K562 (cell line): Measurements from ENCODE around the gene DUSP23. TPM values are rescaled to one million over a fixed set of nuclear protein-coding genes. Genes with fewer than 3 reads are reported as not detected.

Experiments
- ARID3A ChIP-seq: IDR thresholded peaks from 2 replicates; pipeline ENCODE4 v1.6.1; 2012; ENCODE audit warnings: low read depth, low read length, improper control_type of control experiment, borderline replicate concordance
- ETV1 ChIP-seq: fragments of 450-650 bp; conservative IDR thresholded peaks from 2 replicates; pipeline ENCODE4 v1.6.1; 2016; ENCODE audit warnings: missing genetic modification characterization, control low read depth, low read depth, missing compliant biosample characterization
- EWSR1 ChIP-seq: fragments of 450-650 bp; IDR thresholded peaks from 2 replicates; pipeline ENCODE4 v1.6.1; 2018; ENCODE audit warnings: borderline replicate concordance, mild to moderate bottlenecking, low read depth, moderate library complexity; ENCODE audit not compliant: partially characterized antibody
- LCOR ChIP-seq: sonication (generic); formaldehyde crosslinking; IDR thresholded peaks from 2 replicates; pipeline ENCODE4 v1.8.0; 2022; ENCODE audit warnings: mild to moderate bottlenecking, missing genetic modification reagents
- RFX1 ChIP-seq: fragments of 450-650 bp; IDR thresholded peaks from 2 replicates; pipeline ENCODE4 v1.6.1; 2016; ENCODE audit warnings: mild to moderate bottlenecking, moderate library complexity
- RFX5 ChIP-seq: IDR thresholded peaks from 2 replicates; pipeline ENCODE4 v1.6.1; 2011; ENCODE audit warnings: low read depth, mild to moderate bottlenecking, improper control_type of control experiment, low read length
- SMAD2 ChIP-seq: fragments of 150-350 bp; IDR thresholded peaks from 2 replicates; pipeline ENCODE4 v1.6.1; 2014; ENCODE audit warnings: low read depth, mild to moderate bottlenecking, low read length
- TAF1 ChIP-seq: IDR thresholded peaks from 2 replicates; pipeline ENCODE4 v1.6.1; 2011; ENCODE audit warnings: mild to moderate bottlenecking, low read length, moderate library complexity; ENCODE audit not compliant: insufficient read depth, control insufficient read depth, severe bottlenecking; ENCODE audit errors: extremely low read depth
- TARDBP ChIP-seq: fragments of 450-650 bp; IDR thresholded peaks from 2 replicates; pipeline ENCODE4 v1.6.1; 2016
- ZBTB40 ChIP-seq, 2 experiments: fragments of 450-650 bp in 1 of 2; sonication (generic) in 1 of 2; formaldehyde crosslinking in 1 of 2; IDR thresholded peaks; 2 replicates each; pipeline versions ENCODE4 v1.7.1 to v1.9.0; 2016 to 2022; ENCODE audit warnings: inconsistent platforms in 1 of 2, mild to moderate bottlenecking in 1 of 2, missing genetic modification reagents in 1 of 2
- polyA plus RNA-seq, 8 experiments: library from polyadenylated mRNA; depleted of rRNA in 4 of 8; stranded (reverse) in 5 of 8; unstranded in 3 of 8; fragments of >200 nt; fragmentation: Nextera tagmentation in 2 of 8; fragmentation: Illumina TruSeq in 1 of 8; extraction: Ambion mirVana in 2 of 8; extraction: Trizol in 1 of 8; gene quantifications; 2 replicates each; pipeline versions ENCODE4 v1.2.1 to v1.2.3, GENCODE V29; 2011 to 2014; ENCODE audit warnings: inconsistent platforms in 1 of 8, missing spikeins in 1 of 8
- total RNA-seq, 7 experiments: library from RNA; depleted of rRNA in 6 of 7; stranded (reverse); fragments of >200 nt in 6 of 7; fragmentation: Illumina TruSeq in 2 of 7; extraction: Trizol in 2 of 7; gene quantifications; 2 replicates each; pipeline versions ENCODE4 v1.2.1 to v1.2.3, GENCODE V29; 2011 to 2021; ENCODE audit warnings: low replicate concordance in 1 of 7
- TF ChIP-seq, protein P1 (sequence below): fragments of 450-650 bp; formaldehyde crosslinking; IDR thresholded peaks from 2 replicates; pipeline ENCODE4 v1.4.0; 2022; ENCODE audit warnings: mild to moderate bottlenecking, moderate library complexity
- TF ChIP-seq, protein P2 (sequence below): IDR thresholded peaks from 2 replicates; pipeline ENCODE4 v1.6.1; 2014; ENCODE audit warnings: antibody characterized with exemption

DUSP23 gene
- total and polyA plus RNA-seq, 9 of the 15 experiments (the other 6 are each of a cell fraction or from before 2014, with no cell fraction given) = 1.0 to 34.8 (median 13.7) TPM

- TF ChIP-seq TAF1 (no peak), SMAD2 (no peak), RFX1 (peak; percentile 81), TARDBP (no peak), EWSR1 (no peak), ETV1 (tag) (peak; percentile 57), ARID3A (no peak), RFX5 (no peak), ZBTB40 (IDR thresholded peaks at IDR 0.05) (no peak), ZBTB40 (CRISPR knock-in tag; IDR thresholded peaks at IDR 0.05) (no peak), LCOR (CRISPR knock-in tag) (peak; percentile 82; the same call in 1 of the 2 replicates)
- TF ChIP-seq, protein P1, sequence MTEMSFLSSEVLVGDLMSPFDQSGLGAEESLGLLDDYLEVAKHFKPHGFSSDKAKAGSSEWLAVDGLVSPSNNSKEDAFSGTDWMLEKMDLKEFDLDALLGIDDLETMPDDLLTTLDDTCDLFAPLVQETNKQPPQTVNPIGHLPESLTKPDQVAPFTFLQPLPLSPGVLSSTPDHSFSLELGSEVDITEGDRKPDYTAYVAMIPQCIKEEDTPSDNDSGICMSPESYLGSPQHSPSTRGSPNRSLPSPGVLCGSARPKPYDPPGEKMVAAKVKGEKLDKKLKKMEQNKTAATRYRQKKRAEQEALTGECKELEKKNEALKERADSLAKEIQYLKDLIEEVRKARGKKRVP (CRISPR knock-in tag) = peak; percentile 42; the same call in 1 of the 2 replicates
- TF ChIP-seq, protein P2, sequence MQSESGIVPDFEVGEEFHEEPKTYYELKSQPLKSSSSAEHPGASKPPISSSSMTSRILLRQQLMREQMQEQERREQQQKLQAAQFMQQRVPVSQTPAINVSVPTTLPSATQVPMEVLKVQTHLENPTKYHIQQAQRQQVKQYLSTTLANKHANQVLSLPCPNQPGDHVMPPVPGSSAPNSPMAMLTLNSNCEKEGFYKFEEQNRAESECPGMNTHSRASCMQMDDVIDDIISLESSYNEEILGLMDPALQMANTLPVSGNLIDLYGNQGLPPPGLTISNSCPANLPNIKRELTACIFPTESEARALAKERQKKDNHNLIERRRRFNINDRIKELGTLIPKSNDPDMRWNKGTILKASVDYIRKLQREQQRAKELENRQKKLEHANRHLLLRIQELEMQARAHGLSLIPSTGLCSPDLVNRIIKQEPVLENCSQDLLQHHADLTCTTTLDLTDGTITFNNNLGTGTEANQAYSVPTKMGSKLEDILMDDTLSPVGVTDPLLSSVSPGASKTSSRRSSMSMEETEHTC = no peak
Measured at GRCh38 chr1:159780583-159781582, at the start of gene DUSP23 (continued).
